HL-60 (cell line): Measurements from ENCODE around the gene NPM1.

ENCODE experiments used
- CTCF ChIP-seq: IDR thresholded peaks from one replicate; pipeline ENCODE4 v1.5.1; 2011; ENCODE audit warnings: low read length, control low read depth, inconsistent platforms; ENCODE audit not compliant: insufficient read depth
- GABPA ChIP-seq: IDR thresholded peaks from 2 replicates; pipeline ENCODE4 v1.6.1; 2012; ENCODE audit warnings: low read depth
- POLR2AphosphoS5 ChIP-seq: IDR thresholded peaks from 2 replicates; pipeline ENCODE4 v1.6.1; 2012; ENCODE audit warnings: low read depth
- REST ChIP-seq: IDR thresholded peaks from 2 replicates; pipeline ENCODE4 v1.6.1; 2012; ENCODE audit warnings: low read depth; ENCODE audit not compliant: insufficient replicate concordance
- SPI1 ChIP-seq: IDR thresholded peaks from 2 replicates; pipeline ENCODE4 v1.6.1; 2012; ENCODE audit warnings: low read depth, mild to moderate bottlenecking, borderline replicate concordance

GRCh38 chr5:171400169-171400568 lies 12.5 kb downstream of the NPM1 start:
- TF ChIP-seq CTCF = no peak
- no peak for TF ChIP-seq SPI1
- TF ChIP-seq REST = no peak
- no peak for TF ChIP-seq POLR2AphosphoS5
- no peak for TF ChIP-seq GABPA
